Fibroblast of villous mesenchyme (primary cell): Measurements from ENCODE around the gene GRIA2. TPM values are rescaled to one million over a fixed set of nuclear protein-coding genes. Genes with fewer than 3 reads are reported as not detected.

Experiments used
- DNase-seq: peaks from one replicate; pipeline ENCODE4 v3.0.0-alpha.2; 2010; ENCODE audit warnings: low read depth
- H3K4me3 ChIP-seq: 2 replicates; pipeline ENCODE4 v1.5.1; 2011; ENCODE audit warnings: low read depth, mild to moderate bottlenecking, low read length
- total RNA-seq: library from RNA; depleted of rRNA; stranded (reverse); fragments of >200 nt; gene quantifications from 2 replicates; pipeline ENCODE4 v1.2.3, GENCODE V29; 2012
- TF ChIP-seq, protein P1 (sequence below): IDR thresholded peaks from 2 replicates; pipeline ENCODE4 v1.5.1; 2012; ENCODE audit warnings: low read depth, mild to moderate bottlenecking, low read length; ENCODE audit not compliant: insufficient read depth

GRIA2 gene
- total RNA-seq, 1 donor: not detected

GRCh38 chr4:157223456-157223855 is 2.9 kb downstream of the GRIA2 start:
- no peak overlapping the region for H3K4me3 ChIP-seq
- TF ChIP-seq, protein P1, sequence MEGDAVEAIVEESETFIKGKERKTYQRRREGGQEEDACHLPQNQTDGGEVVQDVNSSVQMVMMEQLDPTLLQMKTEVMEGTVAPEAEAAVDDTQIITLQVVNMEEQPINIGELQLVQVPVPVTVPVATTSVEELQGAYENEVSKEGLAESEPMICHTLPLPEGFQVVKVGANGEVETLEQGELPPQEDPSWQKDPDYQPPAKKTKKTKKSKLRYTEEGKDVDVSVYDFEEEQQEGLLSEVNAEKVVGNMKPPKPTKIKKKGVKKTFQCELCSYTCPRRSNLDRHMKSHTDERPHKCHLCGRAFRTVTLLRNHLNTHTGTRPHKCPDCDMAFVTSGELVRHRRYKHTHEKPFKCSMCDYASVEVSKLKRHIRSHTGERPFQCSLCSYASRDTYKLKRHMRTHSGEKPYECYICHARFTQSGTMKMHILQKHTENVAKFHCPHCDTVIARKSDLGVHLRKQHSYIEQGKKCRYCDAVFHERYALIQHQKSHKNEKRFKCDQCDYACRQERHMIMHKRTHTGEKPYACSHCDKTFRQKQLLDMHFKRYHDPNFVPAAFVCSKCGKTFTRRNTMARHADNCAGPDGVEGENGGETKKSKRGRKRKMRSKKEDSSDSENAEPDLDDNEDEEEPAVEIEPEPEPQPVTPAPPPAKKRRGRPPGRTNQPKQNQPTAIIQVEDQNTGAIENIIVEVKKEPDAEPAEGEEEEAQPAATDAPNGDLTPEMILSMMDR: no peak
- DNase-seq: no peak

DNA sequence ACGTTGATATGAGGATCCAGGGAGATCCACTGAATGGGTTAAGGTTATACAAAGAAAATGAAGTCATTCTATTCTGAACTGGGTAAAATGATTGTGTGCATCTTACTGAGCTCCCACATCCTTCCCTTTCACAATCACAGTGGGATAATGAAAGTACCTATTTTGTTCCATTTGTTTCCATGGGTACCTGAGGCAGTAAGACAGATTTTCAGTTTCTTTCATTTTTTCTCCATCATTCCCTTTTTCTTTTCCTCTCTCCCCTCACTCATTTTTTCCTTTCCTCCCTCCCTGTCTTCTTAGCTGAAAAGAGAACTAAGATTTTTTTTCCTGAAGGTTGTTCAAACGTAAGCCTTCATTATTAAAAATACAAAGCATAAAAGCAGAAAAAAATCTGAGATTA is 4.6 kb downstream of the GRIA2 start:
- DNase-seq: no peak
- TF ChIP-seq, protein P1: no peak
- H3K4me3 ChIP-seq: no peak overlapping the region

GRCh38 chr4:157226035-157226434 is 5.5 kb downstream of the GRIA2 start:
- DNase-seq: no peak
- TF ChIP-seq, protein P1: no peak
- H3K4me3 ChIP-seq: no peak overlapping the region

DNA sequence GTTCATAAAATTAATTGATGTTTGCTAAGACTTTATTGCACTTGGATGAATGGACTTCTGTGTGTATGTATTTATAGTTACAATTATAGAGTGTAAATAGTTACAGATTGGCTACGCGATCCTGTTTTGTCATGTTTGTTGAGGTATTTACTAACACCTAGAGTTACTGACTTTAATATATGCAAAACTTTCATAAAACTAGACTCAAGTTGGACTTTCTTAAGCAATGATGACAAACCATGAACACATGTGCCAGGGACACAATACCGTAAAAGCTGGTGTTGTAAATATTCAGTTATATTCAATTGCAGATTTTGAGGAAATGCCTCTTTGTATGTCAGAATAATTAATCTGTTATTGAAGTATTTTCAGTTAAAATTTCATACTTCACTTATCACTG is 6.1 kb downstream of the GRIA2 start:
- no peak for DNase-seq
- no peak overlapping the region for H3K4me3 ChIP-seq
- TF ChIP-seq, protein P1: no peak

GRCh38 chr4:157231525-157231924 is 11.0 kb downstream of the GRIA2 start:
- TF ChIP-seq, protein P1: no peak
- H3K4me3 ChIP-seq: no peak overlapping the region
- no peak for DNase-seq

GRCh38 chr4:157242871-157243270 is 22.3 kb downstream of the GRIA2 start:
- TF ChIP-seq, protein P1: no peak
- H3K4me3 ChIP-seq: no peak overlapping the region
- DNase-seq: no peak

- TF ChIP-seq, protein P1: no peak
- no peak overlapping the region for H3K4me3 ChIP-seq
- DNase-seq: no peak
Observed at GRCh38 chr4:157244348-157244747, 23.8 kb downstream of the GRIA2 start.
